ENCODE data around the gene PTGFRN. TPM values are rescaled to one million over a fixed set of nuclear protein-coding genes. Genes with fewer than 3 reads are reported as not detected.

Gene PTGFRN
- total and polyA plus RNA-seq, 2 of the 4 experiments (the other 2 are of a cell fraction), result 0.90 to 1.1 TPM

DNA sequence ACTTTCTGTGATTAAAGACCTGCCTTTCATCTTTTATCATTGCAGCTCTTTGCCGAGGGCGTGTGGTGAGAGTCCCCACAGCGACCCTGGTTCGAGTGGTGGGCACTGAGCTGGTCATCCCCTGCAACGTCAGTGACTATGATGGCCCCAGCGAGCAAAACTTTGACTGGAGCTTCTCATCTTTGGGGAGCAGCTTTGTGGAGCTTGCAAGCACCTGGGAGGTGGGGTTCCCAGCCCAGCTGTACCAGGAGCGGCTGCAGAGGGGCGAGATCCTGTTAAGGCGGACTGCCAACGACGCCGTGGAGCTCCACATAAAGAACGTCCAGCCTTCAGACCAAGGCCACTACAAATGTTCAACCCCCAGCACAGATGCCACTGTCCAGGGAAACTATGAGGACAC, 32.0 kb downstream of the PTGFRN start:
- 78% methylated on average over 4 of the region's 13 CpGs; no CpG with 5 or more reads in 1 of the 2 experiments for WGBS, 2 experiments (ENCODE audit: extremely low coverage in 2 of 2, insufficient read length in 1 of 2)
- no peak overlapping the region for H3K23ac ChIP-seq (ENCODE audit: low read depth, low read length)
- no peak overlapping the region for H3K4me3 ChIP-seq (ENCODE audit: insufficient read depth, low read depth, low read length)
- no peak overlapping the region for H4K5ac ChIP-seq (ENCODE audit: low read depth, low read length)
- CTCF ChIA-PET, result interaction anchor here (0.9 kb wide), 1 partner anchor 217 kb away, joined by 3 read pairs; no protein-coding TSS in a partner anchor
- no peaks in the 10 kb centered on the region for H3K36me3 ChIP-seq (ENCODE audit: control insufficient read depth, insufficient read depth, low read length)
- no peak overlapping the region for H4K8ac ChIP-seq (ENCODE audit: low read depth in 2 of 2, low read length in 2 of 2)
- POLR2A ChIA-PET (ENCODE audit: unreplicated experiment), result no interaction called here
- no peaks in the 10 kb centered on the region for H3K79me1 ChIP-seq (ENCODE audit: low read depth in 1 of 2, low read length in 2 of 2)
- intact Hi-C loops (cut with micrococcal nuclease), result no loop called here
- in situ Hi-C loops (cut with MboI; ENCODE audit: low sequenced_read_pairs), result no loop called here
- TF ChIP-seq MAZ (IDR thresholded peaks at IDR 0.05; ENCODE audit: borderline replicate concordance, low read depth, low read length) (no peak), NFE2L2 (IDR thresholded peaks at IDR 0.05; ENCODE audit: low read depth, low read length) (no peak), ELK1 (IDR thresholded peaks at IDR 0.05; ENCODE audit: borderline replicate concordance, low read depth, low read length) (no peak), USF2 (IDR thresholded peaks at IDR 0.05; ENCODE audit: low read depth, low read length) (no peak), FOS (IDR thresholded peaks at IDR 0.05; ENCODE audit: low read depth, low read length) (no peak), RCOR1 (IDR thresholded peaks at IDR 0.05; ENCODE audit: insufficient replicate concordance, low read length) (no peak), MXI1 (IDR thresholded peaks at IDR 0.05; ENCODE audit: borderline replicate concordance, low read depth, low read length) (no peak), POLR2A (IDR thresholded peaks at IDR 0.05; ENCODE audit: low read depth, low read length) (no peak), CHD1 (IDR thresholded peaks at IDR 0.05; ENCODE audit: low read depth, low read length) (no peak), RAD21 (IDR thresholded peaks at IDR 0.05; ENCODE audit: low read length) (no peak), BHLHE40 (IDR thresholded peaks at IDR 0.05; ENCODE audit: low read depth, low read length) (no peak), RFX5 (IDR thresholded peaks at IDR 0.05; ENCODE audit: low read depth, low read length) (no peak), MAFK (IDR thresholded peaks at IDR 0.05; ENCODE audit: low read depth, low read length) (no peak), SMC3 (IDR thresholded peaks at IDR 0.05; ENCODE audit: low read depth, low read length) (no peak), CEBPB (IDR thresholded peaks at IDR 0.05; ENCODE audit: low read depth, low read length) (no peak)
- TF ChIP-seq, protein P1, sequence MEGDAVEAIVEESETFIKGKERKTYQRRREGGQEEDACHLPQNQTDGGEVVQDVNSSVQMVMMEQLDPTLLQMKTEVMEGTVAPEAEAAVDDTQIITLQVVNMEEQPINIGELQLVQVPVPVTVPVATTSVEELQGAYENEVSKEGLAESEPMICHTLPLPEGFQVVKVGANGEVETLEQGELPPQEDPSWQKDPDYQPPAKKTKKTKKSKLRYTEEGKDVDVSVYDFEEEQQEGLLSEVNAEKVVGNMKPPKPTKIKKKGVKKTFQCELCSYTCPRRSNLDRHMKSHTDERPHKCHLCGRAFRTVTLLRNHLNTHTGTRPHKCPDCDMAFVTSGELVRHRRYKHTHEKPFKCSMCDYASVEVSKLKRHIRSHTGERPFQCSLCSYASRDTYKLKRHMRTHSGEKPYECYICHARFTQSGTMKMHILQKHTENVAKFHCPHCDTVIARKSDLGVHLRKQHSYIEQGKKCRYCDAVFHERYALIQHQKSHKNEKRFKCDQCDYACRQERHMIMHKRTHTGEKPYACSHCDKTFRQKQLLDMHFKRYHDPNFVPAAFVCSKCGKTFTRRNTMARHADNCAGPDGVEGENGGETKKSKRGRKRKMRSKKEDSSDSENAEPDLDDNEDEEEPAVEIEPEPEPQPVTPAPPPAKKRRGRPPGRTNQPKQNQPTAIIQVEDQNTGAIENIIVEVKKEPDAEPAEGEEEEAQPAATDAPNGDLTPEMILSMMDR (conservative IDR thresholded peaks at IDR 0.05; ENCODE audit: low read depth, low read length), result no peak
- no peak overlapping the region for H3K18ac ChIP-seq (ENCODE audit: low read depth, low read length)
- H2AFZ ChIP-seq (replicated peaks; ENCODE audit: low read length, poor library complexity), result no peak overlapping the region
- no peaks in the 10 kb centered on the region for H3K9me3 ChIP-seq (ENCODE audit: control insufficient read depth, insufficient read depth, low read length)
- H3K4me1 ChIP-seq (ENCODE audit: control insufficient read depth, insufficient read depth, low read length), result no peaks in the 10 kb centered on the region
- H2BK120ac ChIP-seq (ENCODE audit: low read depth, low read length), result no peak overlapping the region
- H2BK5ac ChIP-seq (ENCODE audit: low read depth, low read length, poor library complexity, severe bottlenecking), result no peak overlapping the region
- no peaks in the 10 kb centered on the region for H4K20me1 ChIP-seq (ENCODE audit: insufficient read depth, low read length)
- no peak overlapping the region for H3K56ac ChIP-seq (ENCODE audit: extremely low read depth, insufficient read depth, low read length)
- no peak overlapping the region for H2AK5ac ChIP-seq (ENCODE audit: low read depth, low read length)
- H3K9me1 ChIP-seq (ENCODE audit: insufficient read depth, low read length), result no peaks in the 10 kb centered on the region
- H3K4me2 ChIP-seq (ENCODE audit: low read depth, low read length), result no peak overlapping the region
- H2BK20ac ChIP-seq (ENCODE audit: low read depth, low read length), result no peak overlapping the region
- H3K14ac ChIP-seq (replicated peaks; ENCODE audit: low read depth, low read length), result no peak overlapping the region
- H3K4ac ChIP-seq (ENCODE audit: low read depth, low read length), result no peak overlapping the region
- no peak overlapping the region for H3K9ac ChIP-seq (ENCODE audit: low read depth, low read length)
- dilution Hi-C loops (cut with HindIII; ENCODE audit: low sequenced_read_pairs, unreplicated experiment), result no loop called here
- no peak overlapping the region for H4K91ac ChIP-seq (ENCODE audit: insufficient read depth, low read depth, low read length)
- no peak overlapping the region for H2AK9ac ChIP-seq (replicated peaks; ENCODE audit: low read depth, low read length, poor library complexity)
- no peak overlapping the region for H3K27ac ChIP-seq (ENCODE audit: insufficient read depth, low read length)
- DNase-seq, result no peak
- H2BK15ac ChIP-seq (ENCODE audit: low read depth, low read length), result no peak overlapping the region
- BruUV-seq (replicated peaks), result no TSS peak
- no peak for ATAC-seq (ENCODE audit: low read depth)
- no peaks in the 10 kb centered on the region for H3K27me3 ChIP-seq (ENCODE audit: control insufficient read depth, insufficient read depth, low read length)
